A549 treated with AZD9567 at 1 μM for 4 hours (cell line): ENCODE results near the gene TMEM127. TPM values are rescaled to one million over a fixed set of nuclear protein-coding genes. Genes with fewer than 3 reads are reported as not detected.

Experiments used
- total RNA-seq: library from RNA; stranded (reverse); fragments of 200-300 nt; extraction: Qiagen RNA extraction; gene quantifications from 5 replicates; pipeline ENCODE4 v1.2.3, GENCODE V29; 2022; ENCODE audit not compliant: insufficient read depth

Gene TMEM127
- 42.8 to 45.2 TPM (median 43.3 TPM) in 5 replicates for total RNA-seq

GRCh38 chr2:96265840-96266679 lies at the start of gene TMEM127, which contains the start of gene CIAO1:
Gene TMEM127, minus strand, starts transcription at chr2:96265997. Its CDS starts 616 bp downstream, at chr2:96265381.
Gene CIAO1, plus strand, starts transcription at chr2:96266225. Its CDS starts 126 bp downstream, at chr2:96266351.

GRCh38 chr2:96305091-96305978 lies 39.5 kb upstream of the TMEM127 start, which contains the start of gene SNRNP200:
Gene SNRNP200, minus strand, starts transcription at chr2:96305546. Its CDS starts 109 bp downstream, at chr2:96305437.

GRCh38 chr2:96208143-96209010 lies 57.4 kb downstream of the TMEM127 start, which contains the start of gene STARD7:
Gene STARD7, minus strand, starts transcription at chr2:96208827. Its CDS starts 393 bp downstream, at chr2:96208434.

Other genes starting within 250 kb of the TMEM127 start
- gene GPAT2, start 231.1 kb downstream of the TMEM127 start, total RNA-seq, result not detected in 5 replicates
- gene ADRA2B, start 149.4 kb downstream of the TMEM127 start, total RNA-seq, result 0.06 to 0.11 TPM (median 0.07 TPM) in 4 of 5 replicates, not detected in the other
- not detected in 5 replicates for gene ASTL, start 127.5 kb downstream of the TMEM127 start, total RNA-seq
- gene DUSP2, start 120.6 kb downstream of the TMEM127 start, total RNA-seq, result 0.28 to 0.61 TPM (median 0.38 TPM) in 4 of 5 replicates, not detected in the other
- gene STARD7, start 57.2 kb downstream of the TMEM127 start, total RNA-seq, result 92.8 to 113 TPM (median 96.8 TPM) in 5 replicates
- gene CIAO1, start 228 bp upstream of the TMEM127 start, total RNA-seq, result 71.9 to 91.3 TPM (median 85.8 TPM) in 5 replicates
- 109 to 143 TPM (median 116 TPM) in 5 replicates for gene SNRNP200, start 39.5 kb upstream of the TMEM127 start, total RNA-seq
- not detected in 5 replicates for gene ITPRIPL1, start 59.3 kb upstream of the TMEM127 start, total RNA-seq
- gene NCAPH, start 69.8 kb upstream of the TMEM127 start, total RNA-seq, result 42.4 to 63.4 TPM (median 46.7 TPM) in 5 replicates
- gene NEURL3, start 239.4 kb upstream of the TMEM127 start, total RNA-seq, result 0.30 to 1.0 TPM (median 0.76 TPM) in 4 of 5 replicates, not detected in the other